GM19324 (cell line): Measurements from ENCODE around the gene LSMEM2.
"Not testable (repeated sequence)": the region's sequence is repeated elsewhere in the genome, so short reads cannot be mapped to it uniquely, and the experiment has no call there.

Experiments used
- ATAC-seq: cut with Tn5 transposase; IDR thresholded peaks from one replicate; pipeline ENCODE4 v1.9.1; 2021; ENCODE audit warnings: mild to moderate bottlenecking, moderate library complexity; ENCODE audit not compliant: unreplicated experiment, low FRiP score

The LSMEM2 gene

GRCh38 chr3:50278880-50279224, at the start of gene LSMEM2:
Gene LSMEM2, plus strand, starts transcription at chr3:50279087. Its CDS starts 27 bp downstream, at chr3:50279114.
- no peak for ATAC-seq

- no peak for ATAC-seq
Observed at GRCh38 chr3:50229490-50229889, 49.4 kb upstream of the LSMEM2 start.

GRCh38 chr3:50230104-50230793, 48.6 kb upstream of the LSMEM2 start:
- no peak for ATAC-seq

- no peak for ATAC-seq
Observed at GRCh38 chr3:50230794-50231125, 48.1 kb upstream of the LSMEM2 start.

GRCh38 chr3:50231581-50231980, 47.3 kb upstream of the LSMEM2 start:
- no peak for ATAC-seq

- ATAC-seq, result no peak
Observed at GRCh38 chr3:50232303-50232702, 46.6 kb upstream of the LSMEM2 start.

- ATAC-seq, result no peak
Observed at GRCh38 chr3:50233176-50233575, 45.7 kb upstream of the LSMEM2 start.

- peak; percentile 97 for ATAC-seq
Observed at GRCh38 chr3:50235716-50236483, 43.0 kb upstream of the LSMEM2 start, which contains the start of gene GNAI2. Gene GNAI2, plus strand, starts transcription at chr3:50236204. Its CDS starts 132 bp downstream, at chr3:50236336.

- ATAC-seq, result no peak
Observed at GRCh38 chr3:50236484-50237132, 42.3 kb upstream of the LSMEM2 start.

- ATAC-seq, result no peak
Observed at GRCh38 chr3:50237133-50237651, 41.7 kb upstream of the LSMEM2 start.

GRCh38 chr3:50237754-50238548, 40.9 kb upstream of the LSMEM2 start:
- peak; percentile 28 for ATAC-seq

GRCh38 chr3:50238549-50239026, 40.3 kb upstream of the LSMEM2 start:
- no peak for ATAC-seq

GRCh38 chr3:50239649-50240048, 39.2 kb upstream of the LSMEM2 start:
- ATAC-seq, result no peak

GRCh38 chr3:50241163-50241562, 37.7 kb upstream of the LSMEM2 start:
- no peak for ATAC-seq

- ATAC-seq, result no peak
Observed at GRCh38 chr3:50241713-50242380, 37.0 kb upstream of the LSMEM2 start.

- no peak for ATAC-seq
Observed at GRCh38 chr3:50242381-50242770, 36.5 kb upstream of the LSMEM2 start.

GRCh38 chr3:50242851-50243542, 35.9 kb upstream of the LSMEM2 start:
- ATAC-seq, result no peak

GRCh38 chr3:50243543-50243895, 35.4 kb upstream of the LSMEM2 start:
- ATAC-seq, result no peak

GRCh38 chr3:50244813-50245212, 34.1 kb upstream of the LSMEM2 start:
- not testable (repeated sequence) for ATAC-seq
